Astrocyte (in vitro differentiated cells and primary cell): ENCODE results near the gene BPIFB3. TPM values are rescaled to one million over a fixed set of nuclear protein-coding genes. Genes with fewer than 3 reads are reported as not detected.

Experiments used
- DNase-seq: peaks from one replicate; pipeline ENCODE4 v3.0.0-alpha.2; 2010; ENCODE audit warnings: low read depth
- FAIRE-seq: peaks from 2 replicates; lab custom pipeline; 2011; peaks lifted over from hg19 to GRCh38; lab: Jason Lieb, UNC
- H2AFZ ChIP-seq: 2 replicates; pipeline ENCODE4 v1.6.0; 2012; ENCODE audit warnings: low read depth, low read length, inconsistent platforms
- H3K27ac ChIP-seq: 2 replicates; pipeline ENCODE4 v1.5.1; 2011; ENCODE audit warnings: low read depth, low read length, inconsistent platforms
- H3K27me3 ChIP-seq: 2 replicates; pipeline ENCODE4 v1.6.0; 2011; ENCODE audit warnings: low read length, inconsistent platforms; ENCODE audit not compliant: insufficient read depth
- H3K36me3 ChIP-seq: 2 replicates; pipeline ENCODE4 v1.5.1; 2011; ENCODE audit warnings: low read length, inconsistent platforms; ENCODE audit not compliant: insufficient read depth
- H3K4me1 ChIP-seq: 2 replicates; pipeline ENCODE4 v1.5.1; 2011; ENCODE audit warnings: low read length, inconsistent platforms; ENCODE audit not compliant: insufficient read depth
- H3K4me2 ChIP-seq: 2 replicates; pipeline ENCODE4 v1.6.0; 2012; ENCODE audit warnings: low read length, inconsistent platforms
- H3K4me3 ChIP-seq: 2 replicates; pipeline ENCODE4 v1.5.1; 2011; ENCODE audit warnings: low read depth, mild to moderate bottlenecking, low read length, inconsistent platforms; ENCODE audit not compliant: insufficient read depth
- H3K79me2 ChIP-seq: 2 replicates; pipeline ENCODE4 v1.6.0; 2012; ENCODE audit warnings: mild to moderate bottlenecking, low read length, inconsistent platforms; ENCODE audit not compliant: insufficient read depth
- H3K9ac ChIP-seq: 2 replicates; pipeline ENCODE4 v1.6.0; 2012; ENCODE audit warnings: mild to moderate bottlenecking, low read length, inconsistent platforms
- H3K9me3 ChIP-seq: 2 replicates; pipeline ENCODE4 v1.5.1; 2012; ENCODE audit warnings: low read depth, mild to moderate bottlenecking, low read length, inconsistent platforms; ENCODE audit not compliant: insufficient read depth
- H4K20me1 ChIP-seq: 2 replicates; pipeline ENCODE4 v1.6.0; 2012; ENCODE audit warnings: low read length, inconsistent platforms; ENCODE audit not compliant: insufficient read depth
- H3K27ac Mint-ChIP-seq: one replicate; pipeline ENCODE4 v1.8.0; 2021; ENCODE audit warnings: mild to moderate bottlenecking, mixed read lengths; ENCODE audit not compliant: unreplicated experiment
- H3K27me3 Mint-ChIP-seq: one replicate; pipeline ENCODE4 v1.8.0; 2021; ENCODE audit warnings: low read depth, mixed read lengths; ENCODE audit not compliant: unreplicated experiment
- H3K36me3 Mint-ChIP-seq: one replicate; pipeline ENCODE4 v1.8.0; 2021; ENCODE audit warnings: low read depth, mixed read lengths; ENCODE audit not compliant: unreplicated experiment
- H3K4me1 Mint-ChIP-seq: one replicate; pipeline ENCODE4 v1.8.0; 2021; ENCODE audit warnings: low read depth, mixed read lengths; ENCODE audit not compliant: unreplicated experiment
- H3K4me3 Mint-ChIP-seq: one replicate; pipeline ENCODE4 v1.8.0; 2021; ENCODE audit warnings: mild to moderate bottlenecking, moderate library complexity, mixed read lengths; ENCODE audit not compliant: unreplicated experiment
- H3K9me3 Mint-ChIP-seq: one replicate; pipeline ENCODE4 v1.8.0; 2021; ENCODE audit warnings: mild to moderate bottlenecking, mixed read lengths; ENCODE audit not compliant: unreplicated experiment
- CTCF ChIP-seq: IDR thresholded peaks from 2 replicates; pipeline ENCODE4 v1.5.1; 2011; ENCODE audit warnings: low read depth, mild to moderate bottlenecking, inconsistent platforms, low read length, moderate library complexity; ENCODE audit not compliant: insufficient read depth
- EZH2 ChIP-seq: IDR thresholded peaks from 2 replicates; pipeline ENCODE4 v1.6.1; 2012; ENCODE audit warnings: mild to moderate bottlenecking, low read length, inconsistent platforms; ENCODE audit not compliant: insufficient read depth
- total RNA-seq: library from RNA; stranded (reverse); gene quantifications from 2 replicates; pipeline ENCODE4 v1.2.1, GENCODE V29; 2021

The BPIFB3 gene
- total RNA-seq, 1 donor from 2014 or later = not detected

GRCh38 chr20:33091147-33091546 is 37.4 kb downstream of the BPIFB3 start:
- Mint-ChIP-seq H3K9me3 (peaks cover 2% of the 10 kb centered on the region), H3K4me1 (no peaks in the 10 kb centered on the region), H3K36me3 (no peaks in the 10 kb centered on the region), H3K27ac (no peak overlapping the region), H3K4me3 (no peak overlapping the region), H3K27me3 (peaks cover 47% of the 10 kb centered on the region)
- Histone ChIP-seq H4K20me1 (no peaks in the 10 kb centered on the region), H3K9me3 (no peaks in the 10 kb centered on the region), H3K9ac (no peak overlapping the region), H3K4me3 (no peak overlapping the region), H3K4me1 (no peaks in the 10 kb centered on the region), H3K79me2 (no peaks in the 10 kb centered on the region), H3K27me3 (peaks cover 2% of the 10 kb centered on the region), H3K4me2 (no peak overlapping the region), H3K36me3 (no peaks in the 10 kb centered on the region), H2AFZ (no peak overlapping the region), H3K27ac (no peak overlapping the region)
- DNase-seq (no peak), FAIRE-seq (no peak)
- TF ChIP-seq EZH2 (no peak), CTCF (no peak)

GRCh38 chr20:33091693-33092092 is 38.0 kb downstream of the BPIFB3 start:
- Mint-ChIP-seq H3K4me3 (no peak overlapping the region), H3K9me3 (peaks cover 2% of the 10 kb centered on the region), H3K27me3 (peaks cover 45% of the 10 kb centered on the region), H3K36me3 (no peaks in the 10 kb centered on the region), H3K27ac (no peak overlapping the region), H3K4me1 (no peaks in the 10 kb centered on the region)
- no peak for DNase-seq
- Histone ChIP-seq H3K36me3 (no peaks in the 10 kb centered on the region), H3K4me1 (no peaks in the 10 kb centered on the region), H3K4me3 (no peak overlapping the region), H3K4me2 (no peak overlapping the region), H3K9me3 (no peaks in the 10 kb centered on the region), H3K79me2 (no peaks in the 10 kb centered on the region), H3K27ac (no peak overlapping the region), H3K27me3 (peaks cover 2% of the 10 kb centered on the region), H2AFZ (no peak overlapping the region), H4K20me1 (no peaks in the 10 kb centered on the region), H3K9ac (no peak overlapping the region)
- no peak for FAIRE-seq
- TF ChIP-seq CTCF = no peak
- no peak for TF ChIP-seq EZH2

- H3K36me3 Mint-ChIP-seq = no peaks in the 10 kb centered on the region
- no peaks in the 10 kb centered on the region for H3K4me1 ChIP-seq
- no peak for TF ChIP-seq EZH2
- no peak for TF ChIP-seq CTCF
- no peak overlapping the region for H3K27ac Mint-ChIP-seq
- H3K27ac ChIP-seq = no peak overlapping the region
- H3K4me1 Mint-ChIP-seq = no peaks in the 10 kb centered on the region
- no peaks in the 10 kb centered on the region for H4K20me1 ChIP-seq
- no peak overlapping the region for H3K4me3 ChIP-seq
- H3K9me3 Mint-ChIP-seq = peaks cover 2% of the 10 kb centered on the region
- no peaks in the 10 kb centered on the region for H3K9me3 ChIP-seq
- no peaks in the 10 kb centered on the region for H3K36me3 ChIP-seq
- peaks cover 42% of the 10 kb centered on the region for H3K27me3 Mint-ChIP-seq
- no peak overlapping the region for H3K4me2 ChIP-seq
- FAIRE-seq = no peak
- no peak for DNase-seq
- H3K79me2 ChIP-seq = no peaks in the 10 kb centered on the region
- no peak overlapping the region for H3K4me3 Mint-ChIP-seq
- H3K9ac ChIP-seq = no peak overlapping the region
- peaks cover 2% of the 10 kb centered on the region for H3K27me3 ChIP-seq
- no peak overlapping the region for H2AFZ ChIP-seq
Measured at GRCh38 chr20:33092361-33092760, 38.7 kb downstream of the BPIFB3 start.
